Measurements from ENCODE around the gene TTLL13.

Gene TTLL13

DNA sequence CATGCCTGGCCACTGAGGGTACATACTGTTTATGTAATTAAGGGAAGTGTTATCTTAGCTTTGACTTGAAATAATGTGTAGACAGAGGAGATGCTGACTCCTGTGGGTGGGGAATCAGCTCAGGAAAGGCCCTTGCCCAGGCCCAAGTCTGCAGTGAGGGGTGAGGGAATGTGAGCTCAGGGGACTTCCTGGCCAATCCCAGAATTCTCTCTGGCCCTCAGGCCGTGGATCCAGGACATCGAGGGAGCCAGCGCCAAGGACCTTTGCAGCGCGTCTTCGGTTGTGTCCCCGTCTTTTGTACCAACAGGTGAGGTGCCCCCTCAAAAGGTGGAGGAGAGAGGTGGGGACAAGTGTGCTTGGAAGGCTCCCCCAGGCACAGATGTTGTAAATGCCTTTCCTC is 22.0 kb upstream of the TTLL13 start:
- Histone ChIP-seq H3K27ac (no peak overlapping the region), H3K27me3 (no peaks in the 10 kb centered on the region), H3K4me1 (peaks cover 58% of the 10 kb centered on the region), H3K9me3 (no peaks in the 10 kb centered on the region), H3K4me3 (no peak overlapping the region), H3K4me2 (no peak overlapping the region), H3K9ac (no peak overlapping the region), H3K36me3 (peaks cover 85% of the 10 kb centered on the region), H4K20me1 (peaks cover 48% of the 10 kb centered on the region)
- no peak for TF ChIP-seq Cebpa-rat (IDR thresholded peaks at IDR 0.05)

DNA sequence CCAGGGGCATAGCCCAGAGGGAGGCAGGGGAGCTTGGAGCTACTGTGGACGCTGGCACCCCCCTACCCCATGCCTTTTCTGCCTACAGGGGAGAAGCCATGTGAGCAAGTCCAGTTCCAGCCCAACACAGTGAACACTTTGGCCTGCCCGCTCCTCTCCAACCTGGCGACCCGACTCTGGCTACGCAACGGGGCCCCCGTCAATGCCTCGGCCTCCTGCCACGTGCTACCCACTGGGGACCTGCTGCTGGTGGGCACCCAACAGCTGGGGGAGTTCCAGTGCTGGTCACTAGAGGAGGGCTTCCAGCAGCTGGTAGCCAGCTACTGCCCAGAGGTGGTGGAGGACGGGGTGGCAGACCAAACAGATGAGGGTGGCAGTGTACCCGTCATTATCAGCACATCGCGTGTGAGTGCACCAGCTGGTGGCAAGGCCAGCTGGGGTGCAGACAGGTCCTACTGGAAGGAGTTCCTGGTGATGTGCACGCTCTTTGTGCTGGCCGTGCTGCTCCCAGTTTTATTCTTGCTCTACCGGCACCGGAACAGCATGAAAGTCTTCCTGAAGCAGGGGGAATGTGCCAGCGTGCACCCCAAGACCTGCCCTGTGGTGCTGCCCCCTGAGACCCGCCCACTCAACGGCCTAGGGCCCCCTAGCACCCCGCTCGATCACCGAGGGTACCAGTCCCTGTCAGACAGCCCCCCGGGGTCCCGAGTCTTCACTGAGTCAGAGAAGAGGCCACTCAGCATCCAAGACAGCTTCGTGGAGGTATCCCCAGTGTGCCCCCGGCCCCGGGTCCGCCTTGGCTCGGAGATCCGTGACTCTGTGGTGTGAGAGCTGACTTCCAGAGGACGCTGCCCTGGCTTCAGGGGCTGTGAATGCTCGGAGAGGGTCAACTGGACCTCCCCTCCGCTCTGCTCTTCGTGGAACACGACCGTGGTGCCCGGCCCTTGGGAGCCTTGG is 21.3 kb upstream of the TTLL13 start:
- H3K27ac ChIP-seq, result no peak overlapping the region
- no peak overlapping the region for H3K4me2 ChIP-seq
- H3K27me3 ChIP-seq, result no peaks in the 10 kb centered on the region
- peaks cover 58% of the 10 kb centered on the region for H3K4me1 ChIP-seq
- TF ChIP-seq Cebpa-rat (IDR thresholded peaks at IDR 0.05), result no peak
- H3K9ac ChIP-seq, result no peak overlapping the region
- peaks cover 77% of the 10 kb centered on the region for H3K36me3 ChIP-seq
- H3K4me3 ChIP-seq, result no peak overlapping the region
- H3K9me3 ChIP-seq, result no peaks in the 10 kb centered on the region
- peaks cover 51% of the 10 kb centered on the region for H4K20me1 ChIP-seq

DNA sequence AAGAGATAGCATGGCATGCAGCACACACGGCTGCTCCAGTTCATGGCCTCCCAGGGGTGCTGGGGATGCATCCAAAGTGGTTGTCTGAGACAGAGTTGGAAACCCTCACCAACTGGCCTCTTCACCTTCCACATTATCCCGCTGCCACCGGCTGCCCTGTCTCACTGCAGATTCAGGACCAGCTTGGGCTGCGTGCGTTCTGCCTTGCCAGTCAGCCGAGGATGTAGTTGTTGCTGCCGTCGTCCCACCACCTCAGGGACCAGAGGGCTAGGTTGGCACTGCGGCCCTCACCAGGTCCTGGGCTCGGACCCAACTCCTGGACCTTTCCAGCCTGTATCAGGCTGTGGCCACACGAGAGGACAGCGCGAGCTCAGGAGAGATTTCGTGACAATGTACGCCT is 20.4 kb upstream of the TTLL13 start:
- H3K4me3 ChIP-seq, result no peak overlapping the region
- no peak for TF ChIP-seq Cebpa-rat (IDR thresholded peaks at IDR 0.05)
- H3K27ac ChIP-seq, result no peak overlapping the region
- H3K36me3 ChIP-seq, result peaks cover 69% of the 10 kb centered on the region
- H3K27me3 ChIP-seq, result no peaks in the 10 kb centered on the region
- no peak overlapping the region for H3K9ac ChIP-seq
- H4K20me1 ChIP-seq, result peaks cover 46% of the 10 kb centered on the region
- H3K9me3 ChIP-seq, result no peaks in the 10 kb centered on the region
- H3K4me1 ChIP-seq, result peaks cover 50% of the 10 kb centered on the region
- no peak overlapping the region for H3K4me2 ChIP-seq

- Histone ChIP-seq H3K9ac (peak overlapping the region; percentile 47; the same call in 1 of the 2 replicates), H3K4me2 (peak overlapping the region; percentile 94), H3K36me3 (peaks cover 57% of the 10 kb centered on the region), H4K20me1 (peaks cover 35% of the 10 kb centered on the region), H3K27me3 (no peaks in the 10 kb centered on the region), H3K4me3 (no peak overlapping the region; the same call in 1 of the 2 replicates), H3K4me1 (peaks cover 47% of the 10 kb centered on the region), H3K9me3 (no peaks in the 10 kb centered on the region), H3K27ac (peak overlapping the region; percentile 78; the same call in 1 of the 2 replicates)
- TF ChIP-seq Cebpa-rat (IDR thresholded peaks at IDR 0.05), result no peak
Observed at GRCh38 chr15:90230071-90230494, 19.3 kb upstream of the TTLL13 start.

- Histone ChIP-seq H3K27me3 (no peaks in the 10 kb centered on the region), H3K4me3 (peak overlapping the region; percentile 87), H4K20me1 (peaks cover 34% of the 10 kb centered on the region), H3K36me3 (peaks cover 52% of the 10 kb centered on the region), H3K4me2 (peak overlapping the region; percentile 94), H3K9ac (peak overlapping the region; percentile 47), H3K4me1 (peaks cover 47% of the 10 kb centered on the region), H3K9me3 (no peaks in the 10 kb centered on the region), H3K27ac (peak overlapping the region; percentile 78)
- no peak for TF ChIP-seq Cebpa-rat (IDR thresholded peaks at IDR 0.05)
Observed at GRCh38 chr15:90230610-90231009, 18.7 kb upstream of the TTLL13 start.

- Histone ChIP-seq H3K27ac (peak overlapping the region; percentile 78), H3K27me3 (no peaks in the 10 kb centered on the region), H3K36me3 (peaks cover 48% of the 10 kb centered on the region), H3K9me3 (no peaks in the 10 kb centered on the region), H3K4me3 (peak overlapping the region; percentile 87), H4K20me1 (peaks cover 34% of the 10 kb centered on the region), H3K9ac (peak overlapping the region; percentile 47), H3K4me2 (peak overlapping the region; percentile 94), H3K4me1 (peaks cover 47% of the 10 kb centered on the region)
- TF ChIP-seq Cebpa-rat (IDR thresholded peaks at IDR 0.05), result no peak
Observed at GRCh38 chr15:90231028-90232017, 18.0 kb upstream of the TTLL13 start.

DNA sequence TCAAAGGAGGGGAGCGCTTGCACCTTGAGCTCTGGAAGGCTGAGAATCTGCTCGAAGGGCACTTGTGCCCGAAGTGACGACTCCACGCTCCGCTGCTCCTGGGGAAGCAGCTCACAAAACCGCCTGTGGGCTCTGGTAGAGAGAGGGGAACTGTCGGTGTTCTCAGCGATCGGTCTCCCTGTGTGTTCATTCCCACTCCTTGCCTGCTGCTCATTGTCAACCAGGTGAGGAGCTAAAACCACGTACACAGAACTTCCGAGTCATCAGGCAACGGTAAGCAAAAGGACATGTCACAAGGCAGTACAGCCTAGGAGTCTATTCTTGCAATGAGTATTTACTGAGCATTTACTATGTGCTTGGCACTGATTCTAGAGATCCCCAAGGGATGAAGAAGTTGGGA is 17.2 kb upstream of the TTLL13 start:
- Histone ChIP-seq H3K4me2 (peak overlapping the region; percentile 94), H3K9ac (peak overlapping the region; percentile 81; the same call in 1 of the 2 replicates), H4K20me1 (peaks cover 34% of the 10 kb centered on the region), H3K4me3 (peak overlapping the region; percentile 87), H3K4me1 (peaks cover 47% of the 10 kb centered on the region), H3K9me3 (no peaks in the 10 kb centered on the region), H3K27ac (peak overlapping the region; percentile 78; the same call in 1 of the 2 replicates), H3K36me3 (peaks cover 45% of the 10 kb centered on the region), H3K27me3 (no peaks in the 10 kb centered on the region)
- TF ChIP-seq Cebpa-rat (IDR thresholded peaks at IDR 0.05), result no peak

- Histone ChIP-seq H3K4me3 (peak overlapping the region; percentile 87), H3K27me3 (no peaks in the 10 kb centered on the region), H3K4me1 (peaks cover 47% of the 10 kb centered on the region), H3K4me2 (peak overlapping the region; percentile 94), H4K20me1 (peaks cover 34% of the 10 kb centered on the region), H3K9ac (peak overlapping the region; percentile 81), H3K27ac (peak overlapping the region; percentile 78), H3K9me3 (no peaks in the 10 kb centered on the region), H3K36me3 (peaks cover 45% of the 10 kb centered on the region)
- no peak for TF ChIP-seq Cebpa-rat (IDR thresholded peaks at IDR 0.05)
Observed at GRCh38 chr15:90232941-90233386, 16.4 kb upstream of the TTLL13 start.

DNA sequence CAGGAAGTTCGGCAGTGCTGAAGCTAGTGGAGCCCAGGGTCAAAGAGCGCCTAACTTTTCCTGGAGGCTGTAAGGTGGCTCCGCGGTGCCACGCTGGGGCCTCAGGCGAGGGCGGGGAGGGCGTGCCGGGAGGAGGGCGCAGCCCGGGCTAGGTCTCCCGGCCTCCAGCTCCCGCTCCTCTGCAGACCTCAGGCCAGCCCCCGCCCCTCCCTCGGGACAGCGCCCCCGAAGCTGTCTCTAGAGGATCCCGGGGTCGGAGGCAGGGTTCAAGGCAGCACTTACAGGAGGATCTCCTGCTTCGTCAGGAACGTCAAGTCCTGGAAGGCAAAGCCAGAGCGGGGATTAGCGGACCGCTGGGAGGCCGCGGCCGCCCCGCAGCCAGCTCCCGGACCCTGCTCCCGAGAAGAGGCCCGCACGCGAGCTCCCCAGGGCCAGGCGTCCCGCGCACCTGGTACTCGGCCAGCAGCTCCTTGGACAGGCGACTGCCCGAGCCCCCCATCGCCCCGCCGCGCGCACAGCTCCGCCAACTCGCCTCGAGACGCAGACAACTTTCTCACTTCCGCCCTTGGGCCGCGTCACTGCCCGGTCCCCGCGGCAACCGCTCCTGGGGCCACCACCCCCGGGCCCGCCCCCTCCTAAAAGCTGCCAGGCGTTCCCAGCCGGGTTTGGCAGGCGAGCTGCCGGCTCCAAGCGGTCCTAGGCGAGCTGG is 15.8 kb upstream of the TTLL13 start, which contains the start of gene CIB1:
Gene CIB1, minus strand, starts transcription at position 555 of the 709 bp plus-strand sequence. Its CDS starts 56 bp downstream, at position 499.
- no peak for TF ChIP-seq Cebpa-rat (IDR thresholded peaks at IDR 0.05)
- Histone ChIP-seq H3K36me3 (peaks cover 45% of the 10 kb centered on the region), H3K4me1 (peaks cover 47% of the 10 kb centered on the region), H4K20me1 (peaks cover 34% of the 10 kb centered on the region), H3K4me3 (peak within 1 kb of the TSS; percentile 87), H3K9me3 (no peaks in the 10 kb centered on the region), H3K27me3 (no peaks in the 10 kb centered on the region), H3K9ac (peak within 1 kb of the TSS; percentile 81), H3K4me2 (peak within 1 kb of the TSS; percentile 94), H3K27ac (peak within 1 kb of the TSS; percentile 78)

Data from BLaER1 (cell line).